ENCODE data around the gene ABCA7. TPM values are rescaled to one million over a fixed set of nuclear protein-coding genes. Genes with fewer than 3 reads are reported as not detected.

Gene ABCA7
- total RNA-seq, 1 donor from 2014 or later, result 17.2 TPM

DNA sequence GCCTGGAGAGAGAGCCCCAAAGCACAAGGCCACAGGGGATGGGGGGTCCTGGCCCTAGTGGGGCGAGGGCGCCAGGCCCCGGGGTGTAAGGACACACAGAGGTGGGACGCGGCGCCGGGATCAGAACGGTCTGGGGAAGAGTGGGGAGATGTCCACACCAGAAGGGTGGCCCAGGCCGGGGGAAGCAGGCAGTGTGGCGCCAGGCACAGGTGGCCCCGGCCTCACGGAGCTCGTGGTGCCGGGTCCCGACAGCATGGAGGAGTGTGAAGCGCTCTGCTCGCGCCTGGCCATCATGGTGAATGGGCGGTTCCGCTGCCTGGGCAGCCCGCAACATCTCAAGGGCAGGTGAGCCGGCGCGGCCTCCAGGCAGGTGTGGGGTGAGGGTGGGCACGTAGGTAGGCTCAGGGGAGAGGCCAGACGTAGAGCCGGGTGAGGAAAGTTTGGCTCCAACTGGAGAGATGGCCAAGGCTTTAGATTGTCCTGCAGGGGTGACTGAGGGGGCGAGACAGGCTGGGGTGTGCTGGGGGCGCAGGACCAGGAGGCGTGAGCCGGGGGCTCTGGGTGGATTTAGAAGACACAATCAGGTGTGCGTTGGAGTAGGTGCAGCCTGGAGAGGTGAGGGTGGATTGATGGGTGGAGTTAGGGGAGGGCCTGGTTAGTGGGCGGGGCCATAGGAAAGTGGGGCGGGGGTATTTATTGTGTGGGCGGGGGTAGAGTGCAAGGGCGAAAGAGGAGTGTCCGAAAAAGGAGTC lies 24.2 kb downstream of the ABCA7 start:
- no peak for DNase-seq (ENCODE audit: low spot score)
- Mint-ChIP-seq H3K36me3 (ENCODE audit: low read depth) (peaks cover 10% of the 10 kb centered on the region), H3K4me3 (ENCODE audit: low read depth) (no peak overlapping the region), H3K27ac (no peak overlapping the region), H3K4me1 (ENCODE audit: low read depth) (peaks cover 15% of the 10 kb centered on the region), H3K9me3 (no peaks in the 10 kb centered on the region), H3K27me3 (ENCODE audit: low read depth) (no peaks in the 10 kb centered on the region)
- intact Hi-C loops (cut with micrococcal nuclease), result no loop called here

DNA sequence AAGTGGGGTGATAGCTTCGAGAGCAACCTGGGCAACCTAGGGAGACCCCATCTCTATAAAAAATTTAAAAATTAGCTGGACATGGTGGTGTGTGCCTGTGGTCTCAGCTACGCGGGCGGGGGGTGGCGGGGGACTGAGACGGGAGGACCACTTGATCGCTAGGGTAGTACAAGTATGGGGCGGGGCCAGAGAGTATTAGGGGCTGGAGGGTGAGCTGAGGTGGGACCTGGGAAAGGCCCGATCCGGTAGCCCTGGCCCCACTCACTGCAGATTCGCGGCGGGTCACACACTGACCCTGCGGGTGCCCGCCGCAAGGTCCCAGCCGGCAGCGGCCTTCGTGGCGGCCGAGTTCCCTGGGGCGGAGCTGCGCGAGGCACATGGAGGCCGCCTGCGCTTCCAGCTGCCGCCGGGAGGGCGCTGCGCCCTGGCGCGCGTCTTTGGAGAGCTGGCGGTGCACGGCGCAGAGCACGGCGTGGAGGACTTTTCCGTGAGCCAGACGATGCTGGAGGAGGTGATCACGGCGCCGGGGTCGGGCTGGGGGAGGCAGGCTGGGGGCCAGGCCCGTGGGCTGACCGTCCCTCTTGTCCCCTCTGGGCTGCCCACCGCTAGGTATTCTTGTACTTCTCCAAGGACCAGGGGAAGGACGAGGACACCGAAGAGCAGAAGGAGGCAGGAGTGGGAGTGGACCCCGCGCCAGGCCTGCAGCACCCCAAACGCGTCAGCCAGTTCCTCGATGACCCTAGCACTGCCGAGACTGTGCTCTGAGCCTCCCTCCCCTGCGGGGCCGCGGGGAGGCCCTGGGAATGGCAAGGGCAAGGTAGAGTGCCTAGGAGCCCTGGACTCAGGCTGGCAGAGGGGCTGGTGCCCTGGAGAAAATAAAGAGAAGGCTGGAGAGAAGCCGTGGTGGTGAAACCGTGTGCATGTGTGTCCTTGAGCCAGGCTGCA lies 25.0 kb downstream of the ABCA7 start:
- Mint-ChIP-seq H3K27me3 (ENCODE audit: low read depth) (no peaks in the 10 kb centered on the region), H3K27ac (peak overlapping the region; percentile 60), H3K36me3 (ENCODE audit: low read depth) (peaks cover 16% of the 10 kb centered on the region), H3K4me1 (ENCODE audit: low read depth) (peaks cover 20% of the 10 kb centered on the region), H3K4me3 (ENCODE audit: low read depth) (peak overlapping the region; percentile 13), H3K9me3 (no peaks in the 10 kb centered on the region)
- DNase-seq (ENCODE audit: low spot score), result peak; percentile 72
- intact Hi-C loops (cut with micrococcal nuclease), result loop anchor here (5.0 kb wide), 1 partner anchor 38 kb away; the partner anchor contains the start of gene CNN2

DNA sequence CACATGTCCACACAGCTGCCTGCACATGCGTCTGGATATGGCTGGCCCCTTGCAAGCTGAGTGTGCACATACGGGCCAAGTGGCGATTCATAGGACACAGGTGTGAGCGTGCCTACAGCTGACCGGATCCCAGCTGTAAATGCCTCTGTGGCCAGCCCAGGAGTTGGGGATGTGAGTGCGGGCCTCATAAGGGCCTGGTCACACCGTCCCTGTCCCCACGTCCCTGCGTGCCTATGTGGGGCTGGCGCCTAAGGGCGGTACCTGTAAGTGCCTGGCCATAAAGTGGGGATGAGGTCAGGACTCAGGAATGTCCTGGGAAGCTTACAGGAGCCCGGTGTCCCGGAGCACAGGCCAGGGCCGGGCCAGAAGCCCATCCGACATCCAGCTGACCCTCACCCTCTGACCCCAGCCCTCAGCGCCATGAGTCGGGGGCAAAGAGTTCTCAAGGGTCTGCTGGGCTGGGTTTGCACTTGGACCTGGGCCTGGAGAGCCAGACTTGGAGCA lies 25.8 kb downstream of the ABCA7 start:
- no peak for DNase-seq (ENCODE audit: low spot score)
- Mint-ChIP-seq H3K4me1 (ENCODE audit: low read depth) (peaks cover 20% of the 10 kb centered on the region), H3K27ac (no peak overlapping the region), H3K4me3 (ENCODE audit: low read depth) (peak overlapping the region; percentile 53), H3K9me3 (no peaks in the 10 kb centered on the region), H3K27me3 (ENCODE audit: low read depth) (no peaks in the 10 kb centered on the region), H3K36me3 (ENCODE audit: low read depth) (peaks cover 16% of the 10 kb centered on the region)
- intact Hi-C loops (cut with micrococcal nuclease), result loop anchor here (5.0 kb wide), 1 partner anchor 38 kb away; the partner anchor contains the start of gene CNN2

DNA sequence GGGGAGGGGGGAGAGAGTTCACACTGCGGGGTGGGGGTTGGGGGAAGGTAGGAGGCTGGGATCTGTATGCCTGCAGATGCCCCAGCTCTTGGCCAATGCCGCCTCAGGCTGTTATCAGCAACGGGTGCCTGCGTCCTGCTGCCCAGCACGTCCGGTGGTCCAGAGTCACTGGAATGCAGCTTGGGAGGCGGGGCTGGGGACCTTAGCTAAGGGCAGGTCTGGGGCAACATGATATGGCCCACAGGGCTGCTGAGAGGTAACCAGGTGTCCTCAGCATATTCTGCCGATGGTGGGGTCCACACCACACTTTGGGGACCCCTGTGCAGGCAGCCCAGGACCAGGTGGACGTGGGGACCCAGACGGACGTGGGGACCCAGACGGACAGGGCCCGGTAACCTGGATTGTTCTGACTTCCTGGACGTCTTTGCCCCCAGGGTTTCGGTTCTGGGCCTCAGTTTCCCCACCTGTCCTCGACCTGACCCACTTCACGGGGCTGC lies 26.4 kb downstream of the ABCA7 start:
- Mint-ChIP-seq H3K36me3 (ENCODE audit: low read depth) (peaks cover 16% of the 10 kb centered on the region), H3K9me3 (no peaks in the 10 kb centered on the region), H3K27me3 (ENCODE audit: low read depth) (no peaks in the 10 kb centered on the region), H3K4me3 (ENCODE audit: low read depth) (peak overlapping the region; percentile 57), H3K27ac (no peak overlapping the region), H3K4me1 (ENCODE audit: low read depth) (peaks cover 20% of the 10 kb centered on the region)
- intact Hi-C loops (cut with micrococcal nuclease), result loop anchor here (5.0 kb wide), 1 partner anchor 39 kb away; the partner anchor contains the start of gene CNN2
- DNase-seq (ENCODE audit: low spot score), result no peak

DNA sequence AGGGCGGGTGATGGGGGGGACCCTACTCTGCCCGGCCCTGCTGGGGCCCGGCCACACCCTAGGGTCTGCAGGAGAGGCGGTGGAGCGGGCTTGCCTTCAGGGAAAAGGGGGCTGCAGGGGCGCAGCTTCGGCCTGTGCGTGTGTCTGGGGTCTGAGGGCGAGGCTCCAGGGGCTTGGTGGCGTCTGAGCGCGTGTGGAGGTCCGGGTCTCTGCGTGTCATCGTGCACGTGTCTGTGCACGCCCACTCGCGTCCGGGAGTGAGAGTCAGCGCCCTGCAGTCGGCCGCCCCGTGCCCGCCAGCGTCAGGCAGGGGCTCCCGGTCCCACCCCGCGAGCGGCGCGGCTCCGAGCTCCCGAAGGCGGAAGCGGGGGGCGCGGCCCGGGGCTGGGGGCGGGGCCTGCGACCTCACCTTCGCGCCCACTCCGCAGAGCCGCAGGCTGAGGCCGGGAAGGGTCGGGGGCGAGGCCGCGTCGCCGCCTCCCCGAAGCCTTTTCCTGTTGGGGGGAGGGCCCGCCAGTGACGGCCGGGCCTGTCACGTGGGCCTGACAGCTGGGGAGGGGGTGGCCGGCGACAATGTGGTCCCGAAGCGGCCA lies 26.9 kb downstream of the ABCA7 start, which contains the start of gene ARHGAP45:
Gene ARHGAP45, plus strand, starts transcription at position 420 of the 593 bp plus-strand sequence. CDS start 239 bp downstream, outside the sequence.
- H3K27me3 Mint-ChIP-seq (ENCODE audit: low read depth), result no peaks in the 10 kb centered on the region
- DNase-seq (ENCODE audit: low spot score), result peak; percentile 86
- intact Hi-C loops (cut with micrococcal nuclease), result loop anchor here (5.0 kb wide), 1 partner anchor 40 kb away; the partner anchor contains the start of gene CNN2
- no peaks in the 10 kb centered on the region for H3K9me3 Mint-ChIP-seq
- H3K4me3 Mint-ChIP-seq (ENCODE audit: low read depth), result peak within 1 kb of the TSS; percentile 87
- H3K36me3 Mint-ChIP-seq (ENCODE audit: low read depth), result peaks cover 20% of the 10 kb centered on the region
- peak within 1 kb of the TSS; percentile 88 for H3K27ac Mint-ChIP-seq
- H3K4me1 Mint-ChIP-seq (ENCODE audit: low read depth), result peaks cover 23% of the 10 kb centered on the region

DNA sequence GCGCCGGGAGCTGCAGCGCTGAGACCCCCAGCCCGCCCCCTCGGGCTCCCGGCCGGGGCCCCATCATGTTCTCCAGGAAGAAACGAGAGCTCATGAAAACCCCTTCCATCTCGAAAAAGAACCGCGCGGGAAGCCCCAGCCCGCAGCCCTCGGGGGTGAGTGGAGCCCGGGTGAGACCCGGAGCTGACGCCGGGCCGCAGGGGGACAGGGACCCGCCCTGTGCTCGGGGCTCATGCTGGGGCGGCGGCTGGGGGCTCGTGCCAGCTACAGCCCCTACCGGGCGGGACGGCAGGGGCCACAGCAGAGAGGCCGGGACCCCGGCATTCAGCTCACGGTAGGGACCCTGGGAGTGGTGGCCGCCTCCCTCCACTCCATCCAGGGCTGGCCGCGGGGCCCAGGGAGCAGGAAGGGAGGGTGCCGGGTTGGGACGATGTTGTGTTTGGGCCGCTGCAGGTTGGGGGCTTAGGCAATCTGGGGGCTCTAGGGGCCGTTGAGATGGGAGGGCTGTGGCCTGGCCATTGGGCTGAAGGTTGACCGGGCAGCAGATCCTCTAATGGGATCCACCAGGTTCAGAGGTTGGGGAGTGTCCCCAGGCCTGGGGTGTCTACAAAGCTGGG lies 27.5 kb downstream of the ABCA7 start:
- no peaks in the 10 kb centered on the region for H3K27me3 Mint-ChIP-seq (ENCODE audit: low read depth)
- H3K27ac Mint-ChIP-seq, result peak overlapping the region; percentile 88
- peaks cover 26% of the 10 kb centered on the region for H3K36me3 Mint-ChIP-seq (ENCODE audit: low read depth)
- peaks cover 29% of the 10 kb centered on the region for H3K4me1 Mint-ChIP-seq (ENCODE audit: low read depth)
- DNase-seq (ENCODE audit: low spot score), result no peak
- H3K9me3 Mint-ChIP-seq, result no peaks in the 10 kb centered on the region
- intact Hi-C loops (cut with micrococcal nuclease), result loop anchor here (5.0 kb wide), 1 partner anchor 40 kb away; the partner anchor contains the start of gene CNN2
- H3K4me3 Mint-ChIP-seq (ENCODE audit: low read depth), result peak overlapping the region; percentile 87

DNA sequence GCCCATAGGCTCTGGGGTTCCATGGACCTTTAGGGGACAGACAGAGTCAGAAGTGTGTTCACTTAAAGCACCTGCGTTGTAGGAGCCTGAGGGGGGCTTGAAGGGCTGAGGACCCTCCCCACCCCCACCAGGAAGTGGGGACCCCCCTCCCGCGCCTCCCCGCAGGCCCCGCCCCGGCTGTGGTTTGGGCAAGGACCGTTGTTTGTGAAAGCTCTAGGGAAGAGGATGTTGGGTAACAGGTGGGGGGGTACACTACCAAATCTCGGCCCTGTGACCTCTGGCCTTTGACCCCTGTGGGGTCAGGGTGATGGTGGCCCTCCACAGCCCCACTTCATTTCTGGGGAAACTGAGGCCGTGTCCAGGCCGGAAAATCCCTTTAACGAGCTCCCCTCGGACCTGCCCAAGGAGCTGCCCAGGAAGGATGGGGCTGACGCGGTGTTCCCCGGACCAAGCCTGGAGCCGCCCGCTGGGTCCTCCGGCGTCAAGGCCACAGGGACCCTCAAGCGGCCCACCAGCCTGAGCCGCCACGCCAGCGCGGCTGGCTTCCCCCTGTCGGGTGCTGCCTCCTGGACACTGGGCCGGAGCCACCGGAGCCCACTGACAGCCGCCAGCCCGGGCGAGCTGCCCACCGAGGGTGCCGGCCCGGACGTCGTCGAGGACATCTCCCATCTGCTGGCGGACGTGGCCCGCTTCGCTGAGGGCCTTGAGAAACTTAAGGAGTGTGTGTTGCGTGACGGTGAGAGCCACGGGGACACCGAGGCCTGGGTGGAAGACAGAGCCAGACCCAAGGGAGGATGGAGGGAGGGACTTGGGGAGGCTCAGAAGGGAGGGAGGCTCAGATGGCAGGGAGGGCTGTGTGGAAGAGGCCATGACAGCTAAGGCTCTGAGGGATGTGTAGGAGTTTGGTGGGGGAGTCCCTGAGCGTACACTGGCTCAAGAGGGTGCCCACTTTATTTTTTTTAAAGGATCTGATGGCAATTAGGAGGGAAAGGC lies 28.4 kb downstream of the ABCA7 start:
- Mint-ChIP-seq H3K9me3 (no peaks in the 10 kb centered on the region), H3K4me3 (ENCODE audit: low read depth) (peak overlapping the region; percentile 87), H3K4me1 (ENCODE audit: low read depth) (peaks cover 35% of the 10 kb centered on the region), H3K27ac (peak overlapping the region; percentile 94), H3K36me3 (ENCODE audit: low read depth) (peaks cover 34% of the 10 kb centered on the region), H3K27me3 (ENCODE audit: low read depth) (no peaks in the 10 kb centered on the region)
- intact Hi-C loops (cut with micrococcal nuclease), result loop anchor here (1.0 to 5.0 kb wide), 4 partner anchors 9 to 41 kb away; partner anchors contain the start of genes ABCA7, CNN2 and GPX4
- peak; percentile 68 for DNase-seq (ENCODE audit: low spot score)

DNA sequence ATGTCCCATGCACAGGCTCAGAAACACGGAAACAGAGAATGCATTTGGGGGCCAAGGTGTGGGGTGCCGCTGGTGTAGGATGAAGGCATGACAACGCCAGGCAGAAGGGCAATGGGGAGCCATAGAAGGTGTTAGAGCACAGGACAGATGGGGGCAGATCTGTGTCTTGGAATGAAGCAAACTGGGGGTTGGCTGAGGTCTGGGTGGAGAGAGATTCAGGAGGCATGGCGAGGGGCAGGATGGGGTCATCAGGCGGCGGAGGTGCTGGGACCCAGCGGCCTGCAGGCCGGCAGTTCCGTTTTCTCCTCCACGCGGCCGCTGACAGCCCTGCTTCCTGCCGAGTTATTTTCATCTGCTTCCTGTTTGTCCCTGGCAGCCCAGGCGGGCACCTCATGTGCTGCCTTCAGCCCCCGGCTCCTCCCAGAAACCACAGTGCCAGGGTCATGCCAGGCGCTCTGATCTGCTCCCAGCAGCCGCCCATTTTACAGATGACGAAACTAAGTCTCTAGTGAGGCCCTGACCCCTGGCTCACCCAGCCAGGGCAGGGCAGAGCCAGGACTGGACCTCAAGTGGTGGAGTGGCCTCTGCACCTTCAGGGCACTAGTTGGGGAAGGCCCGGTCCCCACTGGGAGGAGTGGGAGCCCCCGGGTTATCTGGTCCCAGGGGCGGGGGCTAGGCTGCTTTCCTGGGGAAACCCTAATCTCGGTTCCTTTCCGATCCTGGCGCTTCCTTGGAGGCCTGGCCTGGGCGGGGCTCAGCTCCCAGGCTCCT lies 29.3 kb downstream of the ABCA7 start:
- peak overlapping the region; percentile 87 for H3K4me3 Mint-ChIP-seq (ENCODE audit: low read depth)
- intact Hi-C loops (cut with micrococcal nuclease), result loop anchor here (1.0 to 5.0 kb wide), 4 partner anchors 8 to 42 kb away; partner anchors contain the start of genes ABCA7, CNN2 and GPX4
- H3K4me1 Mint-ChIP-seq (ENCODE audit: low read depth), result peaks cover 38% of the 10 kb centered on the region
- DNase-seq (ENCODE audit: low spot score), result peak; percentile 61
- H3K27me3 Mint-ChIP-seq (ENCODE audit: low read depth), result no peaks in the 10 kb centered on the region
- peaks cover 42% of the 10 kb centered on the region for H3K36me3 Mint-ChIP-seq (ENCODE audit: low read depth)
- H3K27ac Mint-ChIP-seq, result peak overlapping the region; percentile 94
- no peaks in the 10 kb centered on the region for H3K9me3 Mint-ChIP-seq

DNA sequence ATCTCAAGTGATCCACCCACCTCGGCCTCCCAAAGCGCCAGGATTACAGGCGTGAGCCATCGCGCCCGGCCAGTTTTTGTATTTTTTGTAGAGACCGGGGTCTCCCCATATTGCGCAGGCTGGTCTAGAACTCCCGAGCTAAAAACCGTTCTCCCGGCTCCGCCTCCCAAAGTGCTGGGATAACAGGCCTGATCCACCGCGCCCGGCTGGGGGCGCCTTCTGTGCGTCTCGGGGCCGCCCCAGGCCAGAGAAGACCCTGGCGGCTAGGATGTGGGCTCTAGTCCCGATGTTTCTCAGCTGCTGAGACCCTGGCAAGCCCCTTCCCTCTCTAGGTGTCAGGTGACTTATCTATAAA lies 30.6 kb downstream of the ABCA7 start:
- peaks cover 34% of the 10 kb centered on the region for H3K4me1 Mint-ChIP-seq (ENCODE audit: low read depth)
- H3K9me3 Mint-ChIP-seq, result no peaks in the 10 kb centered on the region
- H3K27me3 Mint-ChIP-seq (ENCODE audit: low read depth), result no peaks in the 10 kb centered on the region
- intact Hi-C loops (cut with micrococcal nuclease), result no loop called here
- no peak overlapping the region for H3K27ac Mint-ChIP-seq
- DNase-seq (ENCODE audit: low spot score), result no peak
- peaks cover 46% of the 10 kb centered on the region for H3K36me3 Mint-ChIP-seq (ENCODE audit: low read depth)
- H3K4me3 Mint-ChIP-seq (ENCODE audit: low read depth), result no peak overlapping the region

DNA sequence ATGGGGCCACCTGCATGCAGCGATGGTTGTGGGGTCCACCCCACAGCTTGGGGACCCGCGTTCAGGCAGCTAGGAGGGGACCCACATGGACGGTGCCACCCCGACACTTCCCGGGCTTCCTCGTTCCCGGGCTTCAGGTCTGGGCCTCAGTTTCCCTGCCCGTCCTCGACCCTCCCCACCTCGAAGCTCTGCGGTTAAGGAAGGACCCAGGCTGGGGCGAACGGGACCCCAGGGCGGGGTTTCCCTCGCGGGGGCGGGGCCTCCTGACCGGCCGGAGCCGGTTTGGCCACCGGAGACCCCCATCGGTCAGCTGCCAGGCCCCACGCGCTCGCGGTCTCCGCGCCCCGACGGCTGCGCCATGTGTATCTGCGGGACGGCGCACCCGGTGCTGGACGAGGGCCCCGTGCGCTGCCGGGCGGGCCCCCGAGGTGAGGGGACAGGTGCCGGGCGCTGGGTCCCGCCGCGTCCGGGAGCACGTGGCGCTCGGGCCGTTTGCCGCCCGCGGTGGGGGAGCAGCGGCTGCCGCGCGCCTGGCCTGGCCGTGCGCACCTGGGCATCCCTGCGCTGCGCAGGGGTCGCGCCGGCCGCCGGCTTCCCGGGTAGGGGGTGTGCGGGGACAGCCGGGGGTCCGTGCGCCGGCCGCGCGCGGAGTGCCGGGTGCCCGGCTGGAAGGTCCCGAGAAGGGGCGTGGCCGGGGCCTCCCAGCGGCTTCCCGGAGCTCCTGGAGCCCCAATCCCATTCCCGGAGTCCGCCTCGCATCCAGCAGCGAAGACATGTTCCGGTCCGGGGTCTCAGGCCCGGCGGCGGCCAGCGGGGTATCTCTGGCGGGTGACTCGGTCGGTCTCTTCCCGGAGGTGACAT lies 31.3 kb downstream of the ABCA7 start:
- Mint-ChIP-seq H3K36me3 (ENCODE audit: low read depth) (peaks cover 52% of the 10 kb centered on the region), H3K27ac (peak overlapping the region; percentile 89), H3K4me3 (ENCODE audit: low read depth) (peak overlapping the region; percentile 81), H3K4me1 (ENCODE audit: low read depth) (peaks cover 40% of the 10 kb centered on the region), H3K27me3 (ENCODE audit: low read depth) (no peaks in the 10 kb centered on the region), H3K9me3 (no peaks in the 10 kb centered on the region)
- DNase-seq (ENCODE audit: low spot score), result no peak
- intact Hi-C loops (cut with micrococcal nuclease), result no loop called here
